ENCODE data around the gene APP. TPM values are rescaled to one million over a fixed set of nuclear protein-coding genes. Genes with fewer than 3 reads are reported as not detected.

The APP gene
- total RNA-seq, 1 experiment from 2014 or later, result 266 TPM

DNA sequence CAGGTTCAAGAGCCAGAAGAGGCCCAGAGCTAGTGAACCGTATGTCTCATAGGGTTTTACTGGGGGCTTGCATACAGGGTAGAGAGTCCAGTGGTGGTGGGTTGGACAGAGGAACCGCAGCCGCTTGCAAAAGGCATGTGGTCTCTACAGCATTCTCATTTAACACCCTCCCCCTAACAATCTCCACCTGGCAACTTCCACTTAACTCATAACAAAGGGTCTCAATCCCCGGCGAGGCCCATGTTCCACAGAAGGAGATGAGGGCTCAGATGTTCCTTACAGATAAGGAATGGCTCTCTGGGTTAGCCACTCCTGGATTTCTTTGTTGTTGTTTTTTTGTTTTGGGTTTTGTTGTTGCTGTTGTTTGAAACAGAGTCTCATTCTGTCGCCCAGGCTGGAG lies 106.1 kb downstream of the APP start:
- peaks cover 25% of the 10 kb centered on the region; the same call in 1 of the 2 replicates for H4K20me1 ChIP-seq (ENCODE audit: low read length)
- H3K4me2 ChIP-seq (ENCODE audit: low read length), result no peak overlapping the region
- H3K9me2 ChIP-seq (replicated peaks; ENCODE audit: low read length), result no peaks in the 10 kb centered on the region
- intact Hi-C loops (cut with micrococcal nuclease), result no loop called here
- no peaks in the 10 kb centered on the region for H3K9me3 ChIP-seq (ENCODE audit: low read length)
- H2AFZ ChIP-seq (ENCODE audit: low read length), result no peak overlapping the region
- no peaks in the 10 kb centered on the region for H3K36me3 ChIP-seq (ENCODE audit: low read depth, low read length)
- peaks cover 3% of the 10 kb centered on the region for H3K4me1 ChIP-seq (ENCODE audit: insufficient read depth, low read length)
- H3K4me3 ChIP-seq (ENCODE audit: low read length), result no peak overlapping the region
- H3K9ac ChIP-seq (ENCODE audit: low read length), result no peak overlapping the region
- no peak for ATAC-seq
- BruUV-seq (replicated peaks), result no TSS peak
- TF ChIP-seq EZH2 (IDR thresholded peaks at IDR 0.05; ENCODE audit: low read length, unreplicated experiment), result no peak
- TF ChIP-seq, protein P1, sequence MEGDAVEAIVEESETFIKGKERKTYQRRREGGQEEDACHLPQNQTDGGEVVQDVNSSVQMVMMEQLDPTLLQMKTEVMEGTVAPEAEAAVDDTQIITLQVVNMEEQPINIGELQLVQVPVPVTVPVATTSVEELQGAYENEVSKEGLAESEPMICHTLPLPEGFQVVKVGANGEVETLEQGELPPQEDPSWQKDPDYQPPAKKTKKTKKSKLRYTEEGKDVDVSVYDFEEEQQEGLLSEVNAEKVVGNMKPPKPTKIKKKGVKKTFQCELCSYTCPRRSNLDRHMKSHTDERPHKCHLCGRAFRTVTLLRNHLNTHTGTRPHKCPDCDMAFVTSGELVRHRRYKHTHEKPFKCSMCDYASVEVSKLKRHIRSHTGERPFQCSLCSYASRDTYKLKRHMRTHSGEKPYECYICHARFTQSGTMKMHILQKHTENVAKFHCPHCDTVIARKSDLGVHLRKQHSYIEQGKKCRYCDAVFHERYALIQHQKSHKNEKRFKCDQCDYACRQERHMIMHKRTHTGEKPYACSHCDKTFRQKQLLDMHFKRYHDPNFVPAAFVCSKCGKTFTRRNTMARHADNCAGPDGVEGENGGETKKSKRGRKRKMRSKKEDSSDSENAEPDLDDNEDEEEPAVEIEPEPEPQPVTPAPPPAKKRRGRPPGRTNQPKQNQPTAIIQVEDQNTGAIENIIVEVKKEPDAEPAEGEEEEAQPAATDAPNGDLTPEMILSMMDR (conservative IDR thresholded peaks at IDR 0.05; ENCODE audit: low read depth, low read length), result no peak
- TF ChIP-seq EZH2phosphoT487 (IDR thresholded peaks at IDR 0.05; ENCODE audit: borderline replicate concordance, low read length), result no peak
- H3F3A ChIP-seq (ENCODE audit: low read length, unreplicated experiment), result no peaks in the 10 kb centered on the region
- peaks cover 84% of the 10 kb centered on the region for H3K79me2 ChIP-seq (ENCODE audit: low read length)
- H3K27me3 ChIP-seq (ENCODE audit: low read length), result no peaks in the 10 kb centered on the region
- POLR2A ChIA-PET (ENCODE audit: unreplicated experiment), result no interaction called here
- no peak overlapping the region for H3K27ac ChIP-seq (ENCODE audit: low read length)
- DNase-seq, result no peak
- CTCF ChIA-PET, result no interaction called here

DNA sequence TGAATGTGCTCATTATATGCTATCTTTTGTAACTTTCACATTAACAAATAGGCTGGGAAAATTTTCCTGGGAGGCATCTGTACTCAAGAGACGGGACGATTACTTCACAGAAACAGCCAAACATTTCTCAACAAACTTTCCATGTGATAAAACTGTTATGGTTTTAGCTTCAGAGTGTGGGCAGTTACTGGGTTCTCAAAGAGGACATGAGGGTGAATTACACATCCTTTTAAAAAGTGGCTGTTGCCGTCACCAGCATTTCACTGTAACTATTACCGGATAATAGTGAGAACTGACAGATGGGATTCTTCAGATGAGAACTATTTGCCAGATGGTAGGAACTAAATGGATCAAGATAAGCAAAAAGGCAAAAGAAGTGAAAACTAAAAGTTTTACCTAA lies 109.1 kb downstream of the APP start:
- H3K27me3 ChIP-seq (ENCODE audit: low read length), result no peaks in the 10 kb centered on the region
- no peak overlapping the region for H3K4me3 ChIP-seq (ENCODE audit: low read length)
- H3K27ac ChIP-seq (ENCODE audit: low read length), result no peak overlapping the region
- ChIA-PET POLR2A (ENCODE audit: unreplicated experiment) (no interaction called here), CTCF (no interaction called here)
- BruUV-seq (replicated peaks), result no TSS peak
- no peak overlapping the region for H3K4me2 ChIP-seq (ENCODE audit: low read length)
- no peak overlapping the region for H2AFZ ChIP-seq (ENCODE audit: low read length)
- intact Hi-C loops (cut with micrococcal nuclease), result no loop called here
- peaks cover 6% of the 10 kb centered on the region; the same call in 1 of the 2 replicates for H4K20me1 ChIP-seq (ENCODE audit: low read length)
- H3K79me2 ChIP-seq (ENCODE audit: low read length), result peaks cover 73% of the 10 kb centered on the region
- no peaks in the 10 kb centered on the region for H3K9me2 ChIP-seq (replicated peaks; ENCODE audit: low read length)
- H3F3A ChIP-seq (ENCODE audit: low read length, unreplicated experiment), result no peaks in the 10 kb centered on the region
- H3K9ac ChIP-seq (ENCODE audit: low read length), result no peak overlapping the region
- no peaks in the 10 kb centered on the region for H3K9me3 ChIP-seq (ENCODE audit: low read length)
- H3K36me3 ChIP-seq (ENCODE audit: low read depth, low read length), result 0 out of 2 replicates have a peak, but pooled peaks cover 6% of the 10 kb centered on the region
- TF ChIP-seq EZH2 (IDR thresholded peaks at IDR 0.05; ENCODE audit: low read length, unreplicated experiment) (no peak), EZH2phosphoT487 (IDR thresholded peaks at IDR 0.05; ENCODE audit: borderline replicate concordance, low read length) (no peak)
- TF ChIP-seq, protein P1 (conservative IDR thresholded peaks at IDR 0.05; ENCODE audit: low read depth, low read length), result no peak
- H3K4me1 ChIP-seq (ENCODE audit: insufficient read depth, low read length), result no peaks in the 10 kb centered on the region
- ATAC-seq (no peak), DNase-seq (no peak)

DNA sequence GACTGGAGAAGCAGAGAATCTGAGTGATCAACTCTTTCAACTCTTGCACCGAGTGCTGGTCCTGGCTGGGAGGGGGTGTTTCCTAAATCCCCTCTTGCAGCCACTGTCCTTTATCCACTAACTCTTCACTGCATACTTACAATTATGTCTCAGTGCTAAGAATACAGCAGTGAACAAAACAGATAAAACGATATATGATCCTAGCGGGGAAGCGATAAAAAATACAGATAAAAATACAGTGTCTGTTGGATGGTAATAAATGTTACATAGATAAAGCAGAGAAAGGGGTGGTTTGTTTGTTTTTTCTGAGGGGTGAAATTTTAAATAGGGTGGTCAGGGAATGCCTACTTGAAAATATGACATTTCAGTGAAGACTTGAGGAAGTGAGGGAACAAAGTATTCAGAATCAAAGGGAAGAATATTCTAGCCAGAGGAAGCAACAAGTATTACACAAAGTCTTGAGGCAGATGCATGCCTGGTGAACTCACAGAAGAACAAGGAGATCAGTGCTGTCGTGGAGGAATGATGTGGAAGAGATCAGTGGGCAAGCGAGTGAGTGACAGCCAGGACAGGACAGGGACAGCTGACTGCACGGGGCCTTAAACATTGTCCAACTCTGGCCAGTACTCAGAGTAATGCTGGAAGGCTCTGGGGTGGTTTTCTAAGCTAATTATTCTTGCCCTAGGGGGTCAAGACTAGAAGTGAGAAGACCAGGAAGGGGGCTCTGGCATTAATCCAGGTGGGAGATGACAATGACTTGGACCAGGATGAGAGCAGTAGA lies 110.0 kb downstream of the APP start:
- ATAC-seq, result no peak
- Histone ChIP-seq H3K27me3 (ENCODE audit: low read length) (no peaks in the 10 kb centered on the region), H3K36me3 (ENCODE audit: low read depth, low read length) (0 out of 2 replicates have a peak, but pooled peaks cover 6% of the 10 kb centered on the region), H3K9ac (ENCODE audit: low read length) (no peak overlapping the region), H4K20me1 (ENCODE audit: low read length) (peaks cover 2% of the 10 kb centered on the region; the same call in 1 of the 2 replicates), H3K9me3 (ENCODE audit: low read length) (no peaks in the 10 kb centered on the region), H3K4me1 (ENCODE audit: insufficient read depth, low read length) (no peaks in the 10 kb centered on the region), H3K4me2 (ENCODE audit: low read length) (no peak overlapping the region), H2AFZ (ENCODE audit: low read length) (no peak overlapping the region), H3K79me2 (ENCODE audit: low read length) (peaks cover 73% of the 10 kb centered on the region), H3K4me3 (ENCODE audit: low read length) (no peak overlapping the region), H3K27ac (ENCODE audit: low read length) (no peak overlapping the region), H3F3A (ENCODE audit: low read length, unreplicated experiment) (no peaks in the 10 kb centered on the region), H3K9me2 (replicated peaks; ENCODE audit: low read length) (no peaks in the 10 kb centered on the region)
- BruUV-seq (replicated peaks), result no TSS peak
- DNase-seq, result no peak
- POLR2A ChIA-PET (ENCODE audit: unreplicated experiment), result no interaction called here
- CTCF ChIA-PET, result no interaction called here
- intact Hi-C loops (cut with micrococcal nuclease), result no loop called here
- TF ChIP-seq EZH2phosphoT487 (IDR thresholded peaks at IDR 0.05; ENCODE audit: borderline replicate concordance, low read length), result no peak
- TF ChIP-seq, protein P1 (conservative IDR thresholded peaks at IDR 0.05; ENCODE audit: low read depth, low read length), result no peak
- TF ChIP-seq EZH2 (IDR thresholded peaks at IDR 0.05; ENCODE audit: low read length, unreplicated experiment), result no peak

Data from PC-3 (cell line).